ENCODE data around the gene EYS.

Gene EYS

GRCh38 chr6:65671922-65672321, 35.1 kb downstream of the EYS start (continued):
- no peak for TF ChIP-seq CSRNP3 (CRISPR knock-in tag; IDR thresholded peaks at IDR 0.05)

- TF ChIP-seq CSRNP3 (CRISPR knock-in tag; IDR thresholded peaks at IDR 0.05) (no peak), ZFP30 (CRISPR knock-in tag; IDR thresholded peaks at IDR 0.05) (no peak), SNAI2 (CRISPR knock-in tag; IDR thresholded peaks at IDR 0.05) (no peak), ZNF8 (CRISPR knock-in tag; IDR thresholded peaks at IDR 0.05) (no peak), ARNTL (CRISPR knock-in tag; IDR thresholded peaks at IDR 0.05; ENCODE audit: borderline replicate concordance, low read depth) (no peak), TSHZ2 (CRISPR knock-in tag; IDR thresholded peaks at IDR 0.05) (no peak)
- ATAC-seq, result no peak
Measured at GRCh38 chr6:65667916-65668656, 38.9 kb downstream of the EYS start.

GRCh38 chr6:65650086-65650485, 56.9 kb downstream of the EYS start:
- no peak for ATAC-seq
- no peak for TF ChIP-seq OSR1 (CRISPR knock-in tag; IDR thresholded peaks at IDR 0.05)
- TF ChIP-seq CREB5 (CRISPR knock-in tag; IDR thresholded peaks at IDR 0.05; ENCODE audit: low read depth), result no peak
- no peak for TF ChIP-seq TSHZ2 (CRISPR knock-in tag; IDR thresholded peaks at IDR 0.05)
- no peak for TF ChIP-seq PATZ1 (CRISPR knock-in tag; IDR thresholded peaks at IDR 0.05; ENCODE audit: borderline replicate concordance)
- no peak for TF ChIP-seq ZNF565 (CRISPR knock-in tag; conservative IDR thresholded peaks at IDR 0.05; ENCODE audit: low read depth)
- TF ChIP-seq RARB (CRISPR knock-in tag; IDR thresholded peaks at IDR 0.05), result no peak
- no peak for TF ChIP-seq ESRRG (CRISPR knock-in tag; IDR thresholded peaks at IDR 0.05)
- TF ChIP-seq TCF4 (CRISPR knock-in tag; IDR thresholded peaks at IDR 0.05; ENCODE audit: borderline replicate concordance), result no peak
- TF ChIP-seq CSRNP3 (CRISPR knock-in tag; IDR thresholded peaks at IDR 0.05), result no peak
- no peak for TF ChIP-seq CSDC2 (CRISPR knock-in tag; IDR thresholded peaks at IDR 0.05)
- no peak for TF ChIP-seq ISL1 (CRISPR knock-in tag; IDR thresholded peaks at IDR 0.05)
- no peak for TF ChIP-seq BACH2 (CRISPR knock-in tag; IDR thresholded peaks at IDR 0.05; ENCODE audit: borderline replicate concordance)
- TF ChIP-seq ZC3H10 (CRISPR knock-in tag; IDR thresholded peaks at IDR 0.05), result no peak
- TF ChIP-seq GLIS3 (CRISPR knock-in tag; IDR thresholded peaks at IDR 0.05), result no peak
- TF ChIP-seq ZNF8 (CRISPR knock-in tag; IDR thresholded peaks at IDR 0.05), result no peak
- no peak for TF ChIP-seq ZFP3 (CRISPR knock-in tag; IDR thresholded peaks at IDR 0.05)
- TF ChIP-seq SNAI2 (CRISPR knock-in tag; IDR thresholded peaks at IDR 0.05), result no peak
- TF ChIP-seq ZNF70 (CRISPR knock-in tag; IDR thresholded peaks at IDR 0.05), result no peak
- TF ChIP-seq POU6F1 (CRISPR knock-in tag; IDR thresholded peaks at IDR 0.05; ENCODE audit: borderline replicate concordance, low read depth), result no peak
- TF ChIP-seq PPARA (CRISPR knock-in tag; IDR thresholded peaks at IDR 0.05; ENCODE audit: borderline replicate concordance), result no peak

Measured in SK-N-SH treated with all-trans-retinoic acid at 6 μM for 48 hours (cell line).